Fibroblast of skin of left biceps (primary cell): ENCODE data around the gene AFF3.
"Not testable (repeated sequence)": the region's sequence is repeated elsewhere in the genome, so short reads cannot be mapped to it uniquely, and the experiment has no call there.

Source experiments
- DNase-seq, 2 experiments: peaks; one replicate each; pipeline ENCODE4 v3.0.0-alpha.2; 2013; ENCODE audit warnings: low read depth in 2 of 2

AFF3 gene

DNA sequence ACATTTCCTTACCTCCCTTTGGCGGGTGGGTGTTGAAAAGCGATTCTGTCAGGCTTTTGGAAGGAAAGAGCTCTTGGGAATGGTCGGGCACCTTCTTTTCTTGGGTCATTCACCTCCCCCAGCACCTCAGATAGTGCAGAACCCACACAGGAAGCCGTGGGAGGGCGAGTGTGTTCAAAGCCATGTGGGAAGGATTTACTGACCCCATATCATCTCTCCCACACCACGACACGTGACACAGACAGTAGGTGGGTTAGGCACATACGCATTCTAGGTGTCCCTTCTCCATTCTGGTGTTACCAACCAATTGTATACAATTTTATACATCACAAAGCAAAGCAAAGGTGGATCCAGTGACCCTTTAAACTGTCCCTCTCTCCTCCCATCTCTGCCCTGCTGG, 388.9 kb downstream of the AFF3 start:
- no peak for DNase-seq

DNA sequence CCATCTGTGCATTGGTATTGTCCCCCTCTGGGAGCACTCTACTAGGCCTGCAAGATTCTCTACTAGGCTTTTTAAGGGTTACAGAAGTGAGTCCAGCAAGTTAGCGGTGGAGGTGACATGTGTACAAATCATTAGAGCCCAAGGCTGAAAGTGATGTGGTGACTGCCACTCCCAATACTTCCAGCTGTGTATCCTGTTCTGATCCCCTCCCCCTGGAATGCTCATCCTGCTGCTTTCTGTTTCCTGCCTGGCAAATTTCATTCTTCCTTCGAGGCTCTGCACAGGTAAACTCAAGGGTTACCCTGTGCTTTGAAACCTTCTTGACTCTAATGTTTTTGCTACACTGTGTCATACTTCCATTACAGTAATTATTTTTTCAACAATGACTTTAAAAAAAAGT, 394.0 kb downstream of the AFF3 start:
- no peak for DNase-seq

DNA sequence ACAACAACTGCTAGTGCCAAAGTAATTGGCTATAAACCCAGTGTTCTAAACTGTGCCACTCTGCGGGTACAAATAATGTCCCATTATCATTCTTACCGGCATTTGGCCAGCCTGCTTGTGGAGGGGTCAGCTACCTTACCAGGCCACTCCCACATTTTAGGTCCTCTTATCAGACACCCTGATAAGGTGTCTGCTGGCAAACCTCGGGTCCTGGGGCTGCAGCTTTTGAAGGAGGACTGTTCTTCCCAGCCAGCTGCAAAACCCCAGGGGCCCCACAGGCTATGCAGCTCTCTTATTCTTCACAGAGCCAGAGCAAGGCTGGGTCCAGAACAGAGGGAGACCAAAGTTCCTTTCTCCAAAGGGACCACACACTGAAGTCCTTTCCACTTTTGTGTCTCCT, 394.5 kb downstream of the AFF3 start:
- DNase-seq: no peak

DNA sequence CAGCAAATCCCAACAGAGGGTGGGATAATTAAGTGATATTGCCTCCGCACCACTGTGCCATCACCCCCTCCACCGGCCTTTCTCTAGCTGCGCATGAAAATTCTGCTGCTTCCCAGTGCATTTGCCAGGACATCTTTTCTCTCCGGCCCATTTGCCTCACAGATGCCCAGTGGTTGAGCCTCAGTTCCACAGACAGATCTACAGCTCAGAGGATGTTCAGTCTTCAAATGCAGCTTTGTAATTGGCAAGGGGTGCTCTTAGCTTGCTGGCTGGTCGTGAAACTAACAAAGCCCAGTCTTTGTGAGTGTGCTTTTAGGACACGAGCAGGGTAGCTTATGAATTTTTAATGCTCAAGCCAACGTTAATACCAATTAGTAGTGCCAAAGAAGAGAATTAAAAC, 399.2 kb downstream of the AFF3 start:
- DNase-seq: no peak

DNA sequence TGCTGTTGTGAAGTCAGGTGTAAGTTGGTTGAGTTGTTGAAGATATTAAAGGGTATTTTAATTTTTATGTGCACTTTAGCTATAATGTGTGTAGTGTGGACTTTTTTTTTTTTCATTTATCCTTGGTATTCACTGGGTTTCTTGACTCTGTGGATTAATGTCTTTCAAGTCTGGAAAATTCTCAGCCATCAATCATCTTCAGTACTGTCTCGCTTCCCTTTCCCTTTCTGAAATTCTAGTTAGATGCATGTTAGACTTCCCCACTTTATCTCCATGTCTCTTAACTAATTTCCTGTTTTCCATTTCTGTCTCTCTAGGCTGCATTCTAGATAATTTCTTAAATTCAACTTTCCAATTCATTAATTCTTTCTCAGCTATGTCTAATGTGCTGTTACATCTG, 404.9 kb downstream of the AFF3 start:
- DNase-seq: no peak

DNA sequence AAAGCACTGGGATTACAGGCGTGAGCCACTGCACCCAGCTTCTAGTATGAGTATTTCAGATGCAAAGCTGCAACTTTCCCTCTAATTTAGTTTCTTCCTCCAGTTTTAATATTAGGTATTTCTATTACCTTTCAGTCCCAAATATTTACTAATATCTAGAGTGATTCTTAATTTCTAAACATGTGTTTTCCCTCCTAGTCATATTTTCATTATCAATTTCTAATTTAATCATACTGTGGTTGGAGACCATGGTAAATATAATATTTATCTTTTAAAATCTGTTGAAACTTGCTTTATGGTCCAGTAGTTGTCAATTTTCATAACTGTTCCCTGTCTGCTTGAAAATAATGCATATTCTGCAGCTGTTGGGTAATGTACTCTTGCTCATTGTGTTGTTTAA, 406.6 kb downstream of the AFF3 start:
- DNase-seq: no peak

DNA sequence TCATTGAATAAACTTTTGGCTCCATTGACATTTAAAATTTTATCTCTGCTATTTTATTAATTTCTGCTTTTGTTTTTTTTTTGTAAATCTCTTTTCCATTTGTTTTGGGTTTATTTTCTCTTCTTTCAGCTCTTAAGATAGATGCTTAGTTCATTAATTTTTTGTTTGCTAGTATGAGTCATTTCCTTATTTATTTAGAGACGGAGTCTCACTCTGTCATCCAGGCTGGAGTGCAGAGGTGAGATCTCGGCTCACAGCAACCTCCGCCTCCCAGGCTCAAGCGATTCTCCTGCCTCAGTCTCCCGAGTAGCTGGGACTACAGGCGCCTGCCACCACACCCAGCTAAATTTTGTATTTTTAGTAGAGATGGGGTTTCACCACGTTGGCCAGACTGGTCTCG, 407.1 kb downstream of the AFF3 start:
- DNase-seq: not testable (repeated sequence)

DNA sequence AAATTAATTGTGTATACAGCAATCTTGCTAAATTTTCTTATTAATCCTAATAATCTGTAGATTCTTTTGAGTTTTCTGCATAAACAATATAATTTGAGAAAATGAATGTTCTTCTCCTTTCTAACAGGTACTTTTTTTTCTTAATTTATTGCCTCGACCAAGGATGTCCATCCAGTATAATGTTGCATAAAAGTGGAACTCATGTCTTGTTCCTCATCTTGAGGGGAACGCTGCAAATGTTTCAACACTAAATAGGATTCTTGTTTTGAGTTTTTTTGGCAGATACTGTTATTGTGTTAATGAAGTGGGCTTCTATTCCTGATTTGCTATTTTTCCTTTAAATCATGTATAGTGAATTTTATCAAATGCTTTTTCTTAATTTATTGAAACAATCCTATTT, 408.2 kb downstream of the AFF3 start:
- no peak for DNase-seq

DNA sequence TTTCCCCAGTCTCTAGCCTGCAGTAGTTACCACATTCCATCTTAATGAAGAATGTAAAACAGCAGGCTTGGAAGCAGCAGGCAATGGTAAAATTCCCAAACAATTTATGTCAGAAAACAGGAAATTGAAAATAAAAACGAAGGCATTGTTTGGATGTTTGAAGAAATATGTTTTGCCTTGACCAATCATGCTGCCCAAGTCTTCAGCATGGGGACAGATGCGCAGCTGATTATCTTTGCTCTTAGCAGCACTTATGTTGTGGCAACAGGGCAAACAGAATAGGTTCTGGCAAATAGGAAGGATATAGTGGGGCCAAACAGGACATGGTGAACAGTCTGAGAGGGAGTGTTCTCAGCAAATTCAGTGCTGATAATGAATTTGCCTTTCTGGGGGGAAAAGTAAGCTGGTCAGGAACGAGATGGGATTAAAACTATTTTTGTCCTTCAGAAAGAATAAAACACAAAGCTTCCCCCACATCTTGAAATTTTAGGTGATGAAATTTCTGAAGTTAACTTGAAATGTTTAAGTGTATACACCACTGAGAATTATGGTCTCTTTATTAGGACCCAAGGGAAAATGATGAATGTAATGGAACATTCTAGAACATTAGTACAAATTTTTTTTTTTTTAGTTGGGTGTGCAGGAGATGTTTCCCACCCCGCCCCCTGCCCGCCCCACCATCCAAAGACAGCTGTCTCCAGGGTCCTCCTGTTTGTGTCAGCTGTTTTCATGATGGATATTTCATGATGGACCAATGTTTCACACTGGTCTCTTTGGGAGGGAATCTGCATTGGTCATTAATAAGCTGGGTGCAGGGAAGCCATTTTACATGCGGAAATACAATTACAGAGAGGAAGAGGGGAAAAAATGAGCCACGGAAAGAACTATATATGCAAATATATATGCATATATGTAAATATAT, 413.0 kb downstream of the AFF3 start:
- DNase-seq: peak in 1 of 2 experiments; percentile 35

DNA sequence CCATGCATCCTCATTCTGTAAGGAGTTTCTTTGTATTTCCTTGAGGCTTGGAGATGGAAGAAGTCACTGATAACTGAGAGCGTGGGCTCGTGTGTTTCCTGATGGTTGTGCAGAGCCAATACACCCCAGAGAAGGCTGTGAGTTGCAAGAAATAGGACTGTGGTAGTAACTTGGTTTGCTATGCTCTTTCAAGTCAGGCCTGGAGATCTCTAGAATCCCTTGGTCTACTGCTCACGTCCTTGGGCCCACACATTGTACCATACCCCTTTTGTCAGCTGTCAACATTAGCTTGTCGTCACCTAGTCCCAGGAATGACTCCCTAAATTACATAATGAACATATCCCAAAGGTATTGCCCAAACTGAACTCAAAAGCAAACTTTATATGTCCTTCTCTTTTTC, 414.2 kb downstream of the AFF3 start:
- DNase-seq: no peak

DNA sequence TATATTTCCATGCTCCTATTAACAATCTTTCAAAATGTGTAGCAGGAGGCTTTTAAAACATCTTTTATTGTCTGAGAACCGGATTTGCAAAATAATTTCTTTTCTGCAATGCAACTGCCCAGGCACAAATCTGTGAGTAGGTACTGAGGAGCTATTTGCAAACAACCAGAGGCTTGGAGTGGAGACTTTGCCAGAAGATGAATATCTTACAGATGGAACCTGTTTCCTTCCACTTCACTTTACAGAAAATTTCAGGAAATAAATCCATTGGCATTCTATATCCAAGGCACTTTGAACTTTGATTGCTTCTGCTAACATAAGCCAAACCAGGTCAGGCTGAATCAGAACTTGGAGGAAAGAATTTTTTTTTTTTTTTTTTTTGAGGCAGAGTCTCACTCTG, 415.2 kb downstream of the AFF3 start:
- no peak for DNase-seq

DNA sequence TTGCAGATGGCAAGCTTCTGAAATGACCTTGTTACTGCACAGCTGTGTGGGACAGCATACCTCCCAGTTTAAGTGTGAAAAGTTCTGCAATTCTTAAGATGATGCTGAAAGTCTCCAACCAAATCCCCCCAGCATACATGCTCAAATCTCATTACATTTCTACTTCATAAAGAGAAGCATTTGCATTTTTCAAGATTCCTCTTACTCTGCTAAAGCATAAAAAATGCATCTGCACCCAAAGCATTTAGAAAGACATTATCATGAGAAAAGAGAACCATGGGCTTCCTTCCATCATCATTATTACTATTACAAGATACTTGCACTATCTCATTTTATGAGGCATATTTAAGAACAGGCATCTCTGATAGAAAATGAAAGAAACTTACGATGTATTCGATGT, 415.7 kb downstream of the AFF3 start:
- DNase-seq: no peak

DNA sequence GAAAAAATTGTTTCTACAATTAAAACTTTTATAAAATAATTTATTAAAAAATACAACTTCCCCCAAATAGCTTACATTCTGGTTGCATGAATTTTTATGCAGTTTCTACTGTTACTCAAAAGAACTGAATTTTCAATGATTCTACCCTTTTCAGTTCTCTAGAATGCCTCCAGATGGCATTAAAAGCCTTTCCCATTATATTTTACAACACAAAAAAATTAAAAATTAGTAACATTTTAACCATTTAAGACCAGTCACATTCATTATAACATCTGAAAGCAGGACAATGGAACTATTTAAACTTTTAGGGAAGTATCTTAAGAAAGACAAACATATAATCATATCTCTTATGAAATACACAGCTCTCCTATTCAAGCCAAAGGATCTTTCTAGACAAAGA, 416.6 kb downstream of the AFF3 start:
- DNase-seq: no peak

DNA sequence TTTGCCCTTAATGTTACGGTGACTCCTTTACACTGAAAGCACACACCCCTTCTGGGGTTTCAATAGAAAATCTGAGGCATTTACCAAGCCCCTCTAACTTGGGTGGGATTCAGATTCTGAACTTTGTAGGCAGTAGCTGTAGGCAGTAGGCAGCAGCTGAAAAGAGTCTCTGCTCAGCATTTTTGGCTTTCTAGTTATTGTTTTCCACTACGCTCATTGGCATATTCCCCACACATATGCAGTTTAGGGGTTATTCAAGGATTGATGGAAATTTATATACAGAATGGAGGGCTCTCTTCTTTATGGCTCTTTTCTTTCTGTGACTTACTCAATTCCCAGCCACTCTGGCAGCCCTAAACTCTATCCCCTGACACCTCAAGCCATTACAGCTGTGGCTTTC, 419.9 kb downstream of the AFF3 start:
- no peak for DNase-seq

DNA sequence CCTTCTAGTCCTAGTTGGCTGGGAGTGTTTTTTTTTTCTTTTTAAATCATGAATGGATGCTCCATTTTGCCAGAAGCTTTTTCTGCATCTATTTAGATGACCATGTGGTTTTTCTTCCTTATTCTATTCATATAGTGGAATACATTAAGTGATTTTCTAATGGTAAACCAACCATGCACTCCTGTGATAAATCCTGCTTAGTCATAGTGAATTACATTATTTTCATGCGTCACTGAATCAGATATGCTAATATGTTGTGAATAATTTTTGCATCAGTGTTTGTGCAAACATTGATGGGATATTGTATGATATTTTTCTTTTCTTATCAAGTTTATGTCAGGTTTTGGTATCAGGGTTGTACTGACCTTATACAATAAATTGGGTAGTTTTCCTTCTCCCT, 423.3 kb downstream of the AFF3 start:
- DNase-seq: no peak

DNA sequence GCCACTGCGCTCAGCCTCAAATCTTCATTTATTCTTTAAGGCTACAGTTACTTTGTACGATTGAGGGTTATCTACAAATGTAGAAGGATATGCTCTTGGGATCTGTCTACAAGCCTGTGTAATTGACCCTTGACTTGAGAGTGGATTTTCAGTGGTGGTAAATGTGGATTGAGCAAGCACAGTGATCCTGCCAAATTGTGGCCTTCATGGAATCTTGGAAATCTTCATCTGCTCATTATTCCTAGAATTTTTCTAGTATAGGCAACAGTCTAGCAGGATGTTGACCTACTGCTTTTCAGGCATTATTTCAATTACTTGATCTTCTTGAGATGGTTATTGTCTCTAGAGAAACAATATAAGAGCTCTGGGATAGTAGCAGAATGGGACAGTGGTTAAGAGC, 426.4 kb downstream of the AFF3 start:
- DNase-seq: no peak

DNA sequence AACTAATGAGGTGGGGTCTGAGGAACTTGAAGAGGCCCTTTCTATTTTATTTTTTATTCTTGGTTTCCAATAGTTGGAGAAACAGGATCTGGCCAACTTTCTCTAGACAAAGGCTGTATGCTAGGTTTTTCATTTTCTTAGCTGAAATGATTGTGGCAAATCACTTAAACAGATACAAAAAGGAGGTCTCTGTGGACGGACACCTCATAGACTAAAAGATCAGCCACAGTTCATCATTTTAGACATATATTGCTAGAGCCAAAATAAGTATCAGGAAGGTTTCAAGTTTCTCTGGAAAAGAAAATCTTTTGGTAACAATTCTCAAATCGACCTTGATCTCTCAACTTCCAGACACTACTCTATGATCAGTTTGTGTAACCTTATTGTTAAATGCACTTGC, 428.0 kb downstream of the AFF3 start:
- no peak for DNase-seq

DNA sequence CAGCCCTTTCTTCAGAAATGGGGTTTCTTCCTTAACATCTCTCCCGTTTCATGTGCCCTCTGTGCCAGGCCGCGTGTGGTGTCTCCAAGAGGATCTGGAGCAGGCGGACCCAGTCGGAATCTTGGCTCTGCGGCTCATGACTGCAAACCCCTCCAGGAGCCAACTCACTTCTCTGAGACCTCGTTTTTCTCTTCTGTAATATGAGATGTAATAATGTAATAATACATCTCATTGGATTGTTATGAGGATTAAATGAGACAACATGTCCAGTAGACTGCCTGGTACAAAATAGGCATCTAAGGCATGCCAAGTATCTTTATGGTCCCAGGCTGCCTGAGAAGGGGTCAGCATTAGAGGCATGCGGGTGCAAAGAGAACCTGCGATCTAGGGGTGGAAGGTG, 431.2 kb downstream of the AFF3 start:
- DNase-seq: no peak

DNA sequence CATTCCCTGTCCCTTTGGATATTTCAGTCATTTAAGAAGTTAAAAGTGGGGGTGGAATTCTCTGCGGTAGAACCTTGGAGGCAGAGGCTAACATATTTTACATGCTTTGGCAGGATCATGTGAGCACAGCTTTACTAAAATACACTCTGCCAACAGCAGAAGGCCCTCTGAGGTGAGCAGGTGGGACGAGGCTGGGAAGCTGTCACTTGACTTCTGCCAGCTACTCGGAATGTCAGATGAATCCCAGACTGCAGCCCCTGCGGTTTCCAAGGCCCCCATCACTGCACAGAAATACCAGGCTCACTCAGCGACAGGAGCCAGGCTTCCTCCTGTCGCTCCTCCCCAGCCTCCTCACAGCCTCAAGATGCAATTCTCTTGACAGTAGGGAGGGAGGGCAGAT, 431.7 kb downstream of the AFF3 start:
- DNase-seq: no peak

DNA sequence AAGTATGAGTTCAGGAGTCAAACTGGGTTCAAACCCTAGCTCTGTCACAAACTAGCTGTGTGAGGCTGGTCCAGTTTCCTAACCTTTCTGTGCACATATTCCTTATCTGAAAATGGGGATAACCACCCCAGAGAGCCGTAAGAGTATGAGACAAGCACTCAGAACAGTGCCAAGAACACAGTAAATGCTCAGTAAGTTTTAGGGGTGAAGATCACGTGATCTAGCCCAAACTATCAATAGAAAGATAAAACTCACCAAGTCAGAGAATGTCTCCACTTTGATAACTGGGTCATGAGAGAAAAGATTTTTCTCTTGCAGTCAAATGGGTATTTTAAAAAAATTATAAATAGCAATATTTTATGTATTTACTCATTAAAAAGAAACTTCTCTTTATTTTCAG, 433.2 kb downstream of the AFF3 start:
- DNase-seq: no peak

DNA sequence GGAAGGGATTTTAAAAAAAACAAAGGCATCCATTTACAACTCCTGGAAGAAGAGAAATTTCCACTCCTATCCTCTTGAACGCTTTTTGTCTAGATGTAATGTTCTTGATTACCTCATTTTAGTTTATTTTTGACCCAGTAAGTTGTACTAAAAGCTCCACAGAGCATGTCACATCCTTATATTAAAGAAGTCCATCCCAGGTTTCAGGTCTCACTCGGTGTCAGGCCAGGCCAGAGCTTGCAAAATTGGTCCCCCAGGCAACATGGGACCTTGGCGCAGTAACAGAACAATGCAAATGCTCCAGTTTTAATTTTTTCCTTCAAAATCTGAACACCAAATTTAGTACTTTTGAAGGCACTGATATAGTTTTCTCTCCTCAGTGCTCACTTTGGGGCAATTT, 434.2 kb downstream of the AFF3 start:
- no peak for DNase-seq

DNA sequence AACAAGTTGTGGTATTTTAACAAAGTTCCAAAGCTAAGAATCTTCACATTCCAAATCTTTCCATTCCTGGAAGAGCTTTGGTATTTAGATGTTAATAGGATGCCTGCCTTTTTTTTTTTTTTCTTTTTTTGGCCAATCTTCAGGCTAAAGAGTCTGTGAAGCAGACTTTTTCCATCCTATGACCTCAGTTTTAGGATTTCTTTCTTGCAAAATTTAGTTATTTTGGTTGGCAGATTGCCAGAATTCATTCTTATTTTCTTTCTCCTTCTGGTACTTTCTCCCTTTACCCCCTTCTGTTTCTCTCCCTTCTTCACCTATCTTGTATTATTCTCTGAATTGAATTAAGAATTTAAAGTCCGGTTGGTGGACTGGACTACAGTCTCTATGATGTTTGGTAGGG, 434.8 kb downstream of the AFF3 start:
- peak; percentile 75 to 82 for DNase-seq

DNA sequence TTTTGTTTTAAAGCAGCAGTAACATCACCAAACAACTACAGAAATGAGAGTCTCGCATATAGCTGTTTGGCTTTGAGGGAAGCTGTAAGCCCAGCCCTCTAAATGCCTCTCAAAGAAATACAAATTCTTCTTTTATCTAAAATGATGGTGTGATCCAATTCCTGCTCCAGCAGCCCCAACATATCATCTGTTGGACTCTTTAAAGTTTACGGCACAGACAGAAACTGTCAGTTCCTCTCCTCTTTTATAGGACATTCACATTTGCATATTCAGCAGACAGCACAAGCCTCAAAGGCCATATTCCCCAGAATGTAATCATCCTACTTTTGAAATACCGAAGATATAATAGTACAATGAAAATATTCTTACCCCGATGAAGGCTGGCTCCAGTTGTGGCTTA, 435.7 kb downstream of the AFF3 start:
- no peak for DNase-seq

DNA sequence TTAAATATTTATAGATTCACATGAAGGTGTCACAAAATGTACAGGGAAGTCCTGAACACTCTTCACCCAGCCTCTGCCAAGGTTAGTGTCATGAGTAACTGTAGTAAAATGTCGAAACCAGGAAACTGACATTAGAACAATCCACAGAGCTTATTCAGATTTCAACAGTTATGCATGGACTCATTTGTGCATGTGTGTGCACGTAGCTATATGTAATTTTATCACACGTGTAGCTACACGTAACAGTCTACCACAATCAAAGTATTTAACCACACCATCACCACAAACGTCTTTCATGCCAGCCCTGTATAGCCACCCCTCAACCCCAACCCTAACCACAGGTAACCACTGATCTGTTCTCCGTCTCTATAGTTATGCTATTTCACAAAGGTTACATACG, 440.9 kb downstream of the AFF3 start:
- no peak for DNase-seq
